ENCODE data around the gene PSORS1C2. TPM values are rescaled to one million over a fixed set of nuclear protein-coding genes. Genes with fewer than 3 reads are reported as not detected.

PSORS1C2 gene
- total RNA-seq, 1 experiment from 2014 or later = 0.33 TPM

DNA sequence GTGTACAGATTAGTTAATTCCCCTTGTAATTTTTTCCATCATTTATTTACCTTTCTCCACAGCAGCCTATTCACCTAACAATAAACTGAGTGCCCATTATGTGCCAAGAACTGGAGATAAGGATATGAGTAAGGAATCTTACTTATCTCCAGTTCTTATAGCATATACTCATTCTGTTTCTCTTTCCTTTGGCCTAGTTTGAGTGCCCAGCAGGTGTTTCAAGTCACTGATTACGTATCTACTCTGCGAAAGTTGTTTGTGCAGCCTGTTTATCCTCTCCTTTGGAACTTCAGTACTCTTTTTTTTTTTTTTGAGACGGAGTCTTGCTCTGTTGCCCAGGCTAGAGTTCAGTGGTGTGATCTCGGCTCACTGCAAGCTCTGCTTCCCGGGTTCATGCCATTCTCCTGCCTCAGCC lies 48.9 kb upstream of the PSORS1C2 start:
- Histone ChIP-seq H3K23ac (ENCODE audit: insufficient read length, low read depth, low read length) (no peak overlapping the region), H4K8ac (replicated peaks; ENCODE audit: insufficient read length, low read depth, low read length) (no peak overlapping the region), H2BK12ac (ENCODE audit: insufficient read length, low read depth, low read length) (no peak overlapping the region), H3K27ac (ENCODE audit: insufficient read length, low read depth, low read length) (no peak overlapping the region), H4K20me1 (ENCODE audit: control insufficient read depth, insufficient read depth, insufficient read length) (no peaks in the 10 kb centered on the region), H2AFZ (ENCODE audit: low read length) (no peak overlapping the region), H3K9me3 (ENCODE audit: control insufficient read depth, low read depth, low read length) (no peaks in the 10 kb centered on the region), H3K4me2 (ENCODE audit: insufficient read depth, insufficient read length, low read length) (no peak overlapping the region), H4K91ac (ENCODE audit: insufficient read length, low read depth, low read length) (no peak overlapping the region), H2BK120ac (ENCODE audit: low read depth, low read length, poor library complexity, severe bottlenecking) (no peak overlapping the region), H3K27me3 (ENCODE audit: insufficient read depth, low read length) (no peaks in the 10 kb centered on the region), H3K9ac (ENCODE audit: extremely low read depth, insufficient read length, low read length) (no peak overlapping the region), H3K56ac (ENCODE audit: insufficient read length, low read depth, low read length) (no peak overlapping the region), H4K5ac (ENCODE audit: insufficient read length, low read depth, low read length) (no peak overlapping the region), H3K4me1 (ENCODE audit: insufficient read depth, low read length) (no peaks in the 10 kb centered on the region), H3T11ph (ENCODE audit: low read length) (no peak overlapping the region), H3K79me2 (ENCODE audit: insufficient read depth, low read length) (no peaks in the 10 kb centered on the region), H2BK15ac (ENCODE audit: low read depth, low read length) (no peak overlapping the region), H3K79me1 (ENCODE audit: insufficient read depth, low read depth, low read length, poor library complexity, severe bottlenecking) (no peaks in the 10 kb centered on the region), H2BK5ac (ENCODE audit: insufficient read length, low read length) (no peak overlapping the region), H3K23me2 (ENCODE audit: insufficient read length, low read depth, low read length, poor library complexity, severe bottlenecking) (no peaks in the 10 kb centered on the region), H2AK5ac (ENCODE audit: insufficient read length, low read length) (no peak overlapping the region), H3K14ac (ENCODE audit: insufficient read depth, low read length) (no peak overlapping the region), H3K4ac (ENCODE audit: low read depth, low read length) (no peak overlapping the region), H3K18ac (ENCODE audit: insufficient read length, low read depth, low read length) (no peak overlapping the region), H2BK20ac (ENCODE audit: low read depth, low read length, poor library complexity, severe bottlenecking) (no peak overlapping the region)
- Mint-ChIP-seq H3K27me3 (ENCODE audit: low read depth) (no peaks in the 10 kb centered on the region), H3K9me3 (peaks cover 0 to 2% of the 10 kb centered on the region in 2 experiments; a peak in 2 of 5 replicates), H3K4me1 (peaks cover 28 to 40% of the 10 kb centered on the region in 2 experiments), H3K27ac (no peak overlapping the region; a peak in 1 of 7 replicates), H3K4me3 (no peak overlapping the region), H3K36me3 (ENCODE audit: insufficient read depth in 1 of 3, low read depth in 3 of 3) (peaks cover 0 to 4% (median 3%) of the 10 kb centered on the region in 3 experiments; a peak in 4 of 7 replicates)
- TF ChIP-seq CTCF (conservative IDR thresholded peaks at IDR 0.05) = no peak
- WGBS (ENCODE audit: extremely low coverage, insufficient read length, low lambda C conversion rate) = no CpG with 5 or more reads among the region's 5 CpGs
- DNase-seq = no peak
